ENCODE data around the gene GBP2.
"Not testable (repeated sequence)": the region's sequence is repeated elsewhere in the genome, so short reads cannot be mapped to it uniquely, and the experiment has no call there.

GBP2 gene

GRCh38 chr1:89085781-89086180 lies 40.1 kb downstream of the GBP2 start:
- Histone ChIP-seq H3K9me3 (ENCODE audit: insufficient read depth, low read depth, low read length) (peaks cover 5% of the 10 kb centered on the region; the same call in 1 of the 2 replicates), H3K9ac (ENCODE audit: low read depth, low read length) (no peak overlapping the region), H3K4me1 (ENCODE audit: insufficient read depth, low read length) (peaks cover 2% of the 10 kb centered on the region; the same call in 1 of the 2 replicates), H3K27me3 (ENCODE audit: insufficient read depth, low read length) (no peaks in the 10 kb centered on the region), H3K36me3 (ENCODE audit: insufficient read depth, low read depth, low read length) (no peaks in the 10 kb centered on the region), H3K27ac (ENCODE audit: low read length) (no peak overlapping the region), H3K4me3 (ENCODE audit: low read length) (no peak overlapping the region)

- no peak overlapping the region for H3K27ac ChIP-seq (ENCODE audit: low read length)
- no peak overlapping the region for H3K4me3 ChIP-seq (ENCODE audit: low read length)
- no peaks in the 10 kb centered on the region; the same call in 1 of the 2 replicates for H3K4me1 ChIP-seq (ENCODE audit: insufficient read depth, low read length)
- peaks cover 15% of the 10 kb centered on the region for H3K9me3 ChIP-seq (ENCODE audit: insufficient read depth, low read depth, low read length)
- no peaks in the 10 kb centered on the region for H3K27me3 ChIP-seq (ENCODE audit: insufficient read depth, low read length)
- no peaks in the 10 kb centered on the region for H3K36me3 ChIP-seq (ENCODE audit: insufficient read depth, low read depth, low read length)
- no peak overlapping the region for H3K9ac ChIP-seq (ENCODE audit: low read depth, low read length)
Observed at GRCh38 chr1:89081005-89081404, 44.9 kb downstream of the GBP2 start.

GRCh38 chr1:89080068-89080467 lies 45.8 kb downstream of the GBP2 start:
- H3K36me3 ChIP-seq (ENCODE audit: insufficient read depth, low read depth, low read length); H3K27me3 ChIP-seq (ENCODE audit: insufficient read depth, low read length); H3K27ac ChIP-seq (ENCODE audit: low read length); H3K4me1 ChIP-seq (ENCODE audit: insufficient read depth, low read length); H3K9ac ChIP-seq (ENCODE audit: low read depth, low read length); H3K4me3 ChIP-seq (ENCODE audit: low read length): not testable (repeated sequence)
- peaks cover 15% of the 10 kb centered on the region for H3K9me3 ChIP-seq (ENCODE audit: insufficient read depth, low read depth, low read length)

- not testable (repeated sequence) for H3K27me3 ChIP-seq (ENCODE audit: insufficient read depth, low read length); H3K4me3 ChIP-seq (ENCODE audit: low read length); H3K36me3 ChIP-seq (ENCODE audit: insufficient read depth, low read depth, low read length); H3K27ac ChIP-seq (ENCODE audit: low read length); H3K9ac ChIP-seq (ENCODE audit: low read depth, low read length); H3K9me3 ChIP-seq (ENCODE audit: insufficient read depth, low read depth, low read length); H3K4me1 ChIP-seq (ENCODE audit: insufficient read depth, low read length)
Observed at GRCh38 chr1:89072466-89073065, 53.3 kb downstream of the GBP2 start.

GRCh38 chr1:89070509-89070908 lies 55.4 kb downstream of the GBP2 start:
- H3K27ac ChIP-seq (ENCODE audit: low read length), result no peak overlapping the region
- H3K27me3 ChIP-seq (ENCODE audit: insufficient read depth, low read length), result no peaks in the 10 kb centered on the region
- no peaks in the 10 kb centered on the region for H3K4me1 ChIP-seq (ENCODE audit: insufficient read depth, low read length)
- H3K4me3 ChIP-seq (ENCODE audit: low read length), result no peak overlapping the region
- no peaks in the 10 kb centered on the region for H3K9me3 ChIP-seq (ENCODE audit: insufficient read depth, low read depth, low read length)
- H3K36me3 ChIP-seq (ENCODE audit: insufficient read depth, low read depth, low read length), result no peaks in the 10 kb centered on the region
- no peak overlapping the region for H3K9ac ChIP-seq (ENCODE audit: low read depth, low read length)

- H3K27ac ChIP-seq (ENCODE audit: low read length), result no peak overlapping the region
- H3K4me3 ChIP-seq (ENCODE audit: low read length), result no peak overlapping the region
- no peaks in the 10 kb centered on the region for H3K27me3 ChIP-seq (ENCODE audit: insufficient read depth, low read length)
- no peaks in the 10 kb centered on the region for H3K36me3 ChIP-seq (ENCODE audit: insufficient read depth, low read depth, low read length)
- no peak overlapping the region for H3K9ac ChIP-seq (ENCODE audit: low read depth, low read length)
- no peaks in the 10 kb centered on the region for H3K9me3 ChIP-seq (ENCODE audit: insufficient read depth, low read depth, low read length)
- no peaks in the 10 kb centered on the region for H3K4me1 ChIP-seq (ENCODE audit: insufficient read depth, low read length)
Observed at GRCh38 chr1:89069951-89070350, 56.0 kb downstream of the GBP2 start.

GRCh38 chr1:89068291-89068690 lies 57.6 kb downstream of the GBP2 start:
- Histone ChIP-seq H3K27ac (ENCODE audit: low read length) (no peak overlapping the region), H3K9ac (ENCODE audit: low read depth, low read length) (no peak overlapping the region), H3K27me3 (ENCODE audit: insufficient read depth, low read length) (no peaks in the 10 kb centered on the region), H3K4me3 (ENCODE audit: low read length) (no peak overlapping the region), H3K4me1 (ENCODE audit: insufficient read depth, low read length) (no peaks in the 10 kb centered on the region), H3K36me3 (ENCODE audit: insufficient read depth, low read depth, low read length) (no peaks in the 10 kb centered on the region), H3K9me3 (ENCODE audit: insufficient read depth, low read depth, low read length) (no peaks in the 10 kb centered on the region)

- H3K27ac ChIP-seq (ENCODE audit: low read length), result no peak within 1 kb of the TSS
- H3K9ac ChIP-seq (ENCODE audit: low read depth, low read length), result no peak within 1 kb of the TSS
- H3K36me3 ChIP-seq (ENCODE audit: insufficient read depth, low read depth, low read length), result no peaks in the 10 kb centered on the region
- no peaks in the 10 kb centered on the region for H3K27me3 ChIP-seq (ENCODE audit: insufficient read depth, low read length)
- H3K4me3 ChIP-seq (ENCODE audit: low read length), result no peak within 1 kb of the TSS
- H3K9me3 ChIP-seq (ENCODE audit: insufficient read depth, low read depth, low read length), result no peaks in the 10 kb centered on the region
- H3K4me1 ChIP-seq (ENCODE audit: insufficient read depth, low read length), result no peaks in the 10 kb centered on the region
Observed at GRCh38 chr1:89065079-89065868, 60.6 kb downstream of the GBP2 start, which contains the start of gene GBP1. Gene GBP1, minus strand, starts transcription at chr1:89065208. Its CDS starts 1,974 bp downstream, at chr1:89063234.

GRCh38 chr1:89064632-89065031 lies 61.3 kb downstream of the GBP2 start:
- Histone ChIP-seq H3K36me3 (ENCODE audit: insufficient read depth, low read depth, low read length) (no peaks in the 10 kb centered on the region), H3K27ac (ENCODE audit: low read length) (no peak overlapping the region), H3K27me3 (ENCODE audit: insufficient read depth, low read length) (no peaks in the 10 kb centered on the region), H3K4me1 (ENCODE audit: insufficient read depth, low read length) (no peaks in the 10 kb centered on the region), H3K4me3 (ENCODE audit: low read length) (no peak overlapping the region), H3K9me3 (ENCODE audit: insufficient read depth, low read depth, low read length) (no peaks in the 10 kb centered on the region), H3K9ac (ENCODE audit: low read depth, low read length) (no peak overlapping the region)

- Histone ChIP-seq H3K4me1 (ENCODE audit: insufficient read depth, low read length) (no peaks in the 10 kb centered on the region), H3K27ac (ENCODE audit: low read length) (no peak overlapping the region), H3K9me3 (ENCODE audit: insufficient read depth, low read depth, low read length) (no peaks in the 10 kb centered on the region), H3K36me3 (ENCODE audit: insufficient read depth, low read depth, low read length) (no peaks in the 10 kb centered on the region), H3K9ac (ENCODE audit: low read depth, low read length) (no peak overlapping the region), H3K27me3 (ENCODE audit: insufficient read depth, low read length) (no peaks in the 10 kb centered on the region), H3K4me3 (ENCODE audit: low read length) (no peak overlapping the region)
Observed at GRCh38 chr1:89063094-89063493, 62.8 kb downstream of the GBP2 start.

GRCh38 chr1:89060091-89060490 lies 65.8 kb downstream of the GBP2 start:
- Histone ChIP-seq H3K9me3 (ENCODE audit: insufficient read depth, low read depth, low read length) (no peaks in the 10 kb centered on the region), H3K36me3 (ENCODE audit: insufficient read depth, low read depth, low read length) (no peaks in the 10 kb centered on the region), H3K9ac (ENCODE audit: low read depth, low read length) (no peak overlapping the region), H3K27me3 (ENCODE audit: insufficient read depth, low read length) (no peaks in the 10 kb centered on the region), H3K4me1 (ENCODE audit: insufficient read depth, low read length) (no peaks in the 10 kb centered on the region), H3K27ac (ENCODE audit: low read length) (no peak overlapping the region), H3K4me3 (ENCODE audit: low read length) (no peak overlapping the region)
